ENCODE measurements around the gene ERICH4.
"Not testable (repeated sequence)": the region's sequence is repeated elsewhere in the genome, so short reads cannot be mapped to it uniquely, and the experiment has no call there.

Gene ERICH4, protein sequence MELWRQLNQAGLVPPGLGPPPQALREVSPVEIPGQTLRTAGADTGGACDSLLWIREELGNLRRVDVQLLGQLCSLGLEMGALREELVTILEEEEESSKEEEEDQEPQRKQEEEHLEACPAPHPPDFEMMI

DNA sequence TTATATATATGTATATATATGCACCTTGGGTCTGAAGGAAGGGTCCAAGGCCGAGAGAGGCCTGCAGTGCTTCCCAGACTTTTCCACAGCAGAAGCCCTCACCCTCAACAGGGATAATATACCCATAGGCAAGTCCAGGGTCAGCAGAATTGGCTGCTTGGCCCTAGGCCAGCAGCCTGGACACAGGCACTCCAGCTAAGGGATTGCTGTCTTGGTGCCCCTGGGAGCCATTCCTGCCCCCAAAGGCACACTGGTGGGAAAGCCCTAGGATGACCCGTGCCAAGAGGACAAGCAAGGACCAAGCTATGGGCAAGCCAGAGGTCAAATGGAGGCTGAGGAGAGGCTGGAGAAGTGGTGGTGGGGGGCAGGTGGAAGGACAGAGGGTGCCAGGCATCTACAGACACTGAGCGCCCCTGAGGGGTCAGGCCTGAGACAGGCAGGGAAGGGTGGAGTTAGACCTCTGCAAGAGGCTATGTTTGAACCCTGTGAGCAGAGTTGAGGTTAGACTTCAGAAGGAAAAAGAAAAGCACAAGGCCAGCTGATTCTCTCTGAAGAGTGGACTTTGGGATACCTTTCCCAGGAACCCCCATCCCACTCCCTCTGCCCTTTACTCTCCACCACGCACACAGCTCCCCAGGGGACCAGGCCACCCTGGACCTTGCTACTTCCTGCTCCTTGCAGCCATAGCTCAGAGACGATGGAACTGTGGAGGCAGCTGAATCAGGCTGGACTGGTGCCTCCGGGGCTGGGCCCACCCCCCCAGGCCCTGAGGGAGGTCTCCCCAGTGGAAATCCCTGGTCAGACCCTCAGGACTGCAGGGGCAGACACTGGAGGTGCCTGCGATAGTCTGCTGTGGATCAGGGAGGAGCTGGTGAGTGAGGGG is at the start of gene ERICH4:
Gene ERICH4 (plus strand): TSS at position 684 of the 883 bp plus-strand sequence. CDS start 14 bp downstream, at position 698.
- no peak for DNase-seq

DNA sequence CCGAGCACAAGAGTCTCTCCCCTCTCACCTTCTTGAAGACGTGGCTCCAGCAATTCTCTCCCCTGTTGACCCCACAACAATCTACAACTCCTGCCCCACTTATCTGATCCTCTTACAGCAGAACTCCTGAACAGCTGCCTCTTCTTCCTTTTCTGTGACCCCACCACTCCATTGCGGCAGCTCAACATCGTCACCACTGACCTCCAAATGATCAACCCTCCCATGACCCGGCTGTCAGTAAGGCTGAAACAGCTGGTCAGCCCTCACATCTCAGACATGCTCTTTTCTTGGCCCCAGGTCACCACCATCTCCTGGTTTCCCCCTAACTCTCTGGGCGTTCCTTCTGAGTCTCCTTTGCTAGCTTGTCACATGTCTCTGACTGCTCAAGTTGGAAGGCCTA is 47.6 kb upstream of the ERICH4 start:
- no peak for DNase-seq

DNA sequence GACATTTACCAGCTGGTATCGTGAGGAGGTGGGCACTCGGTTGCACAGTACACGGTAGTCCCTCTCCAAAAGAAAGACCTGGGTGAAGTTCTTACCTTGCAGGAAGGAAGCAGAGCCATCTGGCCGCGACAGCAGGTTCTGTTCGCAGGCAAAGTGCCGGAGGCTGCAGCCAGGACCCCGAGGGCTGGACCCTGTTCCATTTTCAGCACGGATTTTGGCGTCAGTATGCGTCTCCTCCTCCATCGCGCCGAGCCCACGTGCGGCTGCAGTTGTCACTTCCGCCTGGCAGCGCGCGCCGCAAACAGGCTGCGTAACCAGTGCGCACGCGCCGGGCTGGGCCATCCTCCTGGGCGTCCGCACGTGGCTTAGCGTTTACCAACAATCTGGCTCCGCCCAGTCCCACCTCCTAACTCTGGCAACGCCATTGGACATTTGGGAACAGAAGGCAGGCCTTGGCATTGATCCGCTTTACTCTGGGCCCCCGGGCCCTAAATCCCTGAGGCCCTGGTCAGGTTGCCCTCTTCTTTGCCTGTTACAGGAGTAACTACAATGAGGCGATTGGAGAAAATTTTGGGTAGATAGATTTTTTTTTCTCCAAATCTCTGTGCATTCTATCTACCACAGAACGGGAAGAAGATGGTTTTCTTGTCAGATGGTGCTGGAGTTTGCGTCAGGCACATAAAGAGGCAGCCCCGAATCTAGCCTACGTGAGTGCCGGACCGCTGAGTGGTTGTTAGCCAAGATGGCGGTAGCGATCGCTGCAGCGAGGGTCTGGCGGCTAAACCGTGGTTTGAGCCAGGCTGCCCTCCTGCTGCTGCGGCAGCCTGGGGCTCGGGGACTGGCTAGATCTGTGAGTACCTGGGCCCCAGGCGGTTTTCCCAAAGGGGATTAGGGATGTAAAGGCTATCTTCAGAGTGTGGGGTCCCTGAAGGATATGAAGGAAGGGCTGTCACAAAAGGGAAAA is 45.6 kb upstream of the ERICH4 start, which contains the start of the genes BCKDHA and EXOSC5:
Gene BCKDHA (plus strand): TSS at position 733 of the 964 bp plus-strand sequence. CDS start 10 bp downstream, at position 743.
Gene EXOSC5 (minus strand): TSS at position 274 of the 964 bp plus-strand sequence. CDS start 31 bp downstream, at position 243.
- peak; percentile 99 for DNase-seq

DNA sequence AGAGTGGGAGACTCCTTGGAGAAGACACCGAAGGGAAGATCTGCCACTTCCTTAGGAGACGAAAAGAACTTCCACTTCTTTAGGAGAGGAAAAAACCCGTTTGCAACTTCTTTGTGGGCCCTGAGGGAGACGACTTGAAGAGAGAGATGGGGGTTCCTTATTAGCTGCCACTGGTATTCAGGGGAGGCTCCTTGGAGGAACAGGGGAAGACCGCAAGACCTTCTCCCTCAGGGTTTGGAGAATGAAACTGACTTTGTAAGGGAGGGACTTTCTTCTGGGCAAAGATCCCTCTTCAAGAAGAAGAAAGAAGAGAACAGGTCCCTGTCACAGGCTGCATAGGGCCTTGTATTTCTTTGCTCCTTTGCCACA is 44.9 kb upstream of the ERICH4 start:
- DNase-seq = no peak

DNA sequence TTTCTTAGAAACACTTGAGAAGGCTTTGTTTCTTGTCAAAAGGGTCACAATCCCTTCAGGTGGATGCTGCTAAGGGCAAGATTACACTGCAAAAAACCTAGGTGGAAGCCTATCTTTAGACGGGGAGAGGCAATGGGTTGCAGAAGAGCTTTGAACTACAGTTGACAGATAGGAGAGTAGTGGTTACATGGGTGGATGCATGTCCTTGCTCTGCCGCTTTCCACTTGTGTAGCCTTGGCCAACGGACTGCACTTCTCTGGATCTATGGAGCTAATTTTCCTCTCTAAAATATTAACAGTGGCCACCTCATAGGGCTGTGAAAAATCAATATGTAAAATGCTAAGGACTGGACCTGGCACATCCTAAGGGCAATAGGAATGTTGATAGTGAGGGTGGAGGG is 44.4 kb upstream of the ERICH4 start:
- no peak for DNase-seq

DNA sequence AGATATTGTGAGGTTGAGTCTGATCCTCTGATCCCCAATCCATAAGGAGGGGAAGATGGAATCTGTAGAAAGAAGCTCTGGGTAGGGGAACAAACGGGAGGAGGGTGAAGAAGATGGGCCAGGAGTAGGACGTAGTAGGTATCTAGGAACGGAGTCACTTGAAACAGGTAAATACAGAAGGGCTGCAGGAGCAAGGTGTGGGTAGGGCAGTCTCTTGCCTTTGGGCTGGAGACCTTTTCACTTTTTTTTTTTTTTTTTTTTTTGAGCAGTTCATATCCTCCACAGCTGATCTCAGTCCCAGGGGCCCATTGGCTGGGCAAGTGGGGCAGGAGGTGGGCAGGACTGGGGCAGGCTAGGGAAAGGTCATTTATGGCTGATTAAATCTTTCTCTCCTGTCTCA is 43.9 kb upstream of the ERICH4 start:
- no peak for DNase-seq

DNA sequence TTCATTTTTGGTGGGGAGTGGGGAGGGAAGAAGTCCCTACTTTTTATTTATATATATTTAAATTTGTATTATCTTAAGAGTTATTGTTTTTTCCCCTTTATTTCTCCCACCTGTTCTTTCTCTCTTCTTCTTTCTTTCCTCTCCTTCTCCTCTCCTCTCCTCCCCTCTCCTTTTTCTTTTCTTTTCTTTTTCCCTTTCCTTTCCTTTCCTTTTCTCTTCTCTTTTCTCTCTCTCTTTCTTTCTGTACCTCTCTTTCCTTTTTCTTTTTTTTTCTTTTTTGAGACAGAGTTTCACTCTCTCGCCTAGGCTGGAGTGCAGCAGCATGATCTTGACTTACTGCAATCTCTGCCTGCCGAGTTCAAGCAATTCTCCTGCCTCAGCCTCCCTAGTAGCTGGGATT is 43.4 kb upstream of the ERICH4 start:
- no peak for DNase-seq

DNA sequence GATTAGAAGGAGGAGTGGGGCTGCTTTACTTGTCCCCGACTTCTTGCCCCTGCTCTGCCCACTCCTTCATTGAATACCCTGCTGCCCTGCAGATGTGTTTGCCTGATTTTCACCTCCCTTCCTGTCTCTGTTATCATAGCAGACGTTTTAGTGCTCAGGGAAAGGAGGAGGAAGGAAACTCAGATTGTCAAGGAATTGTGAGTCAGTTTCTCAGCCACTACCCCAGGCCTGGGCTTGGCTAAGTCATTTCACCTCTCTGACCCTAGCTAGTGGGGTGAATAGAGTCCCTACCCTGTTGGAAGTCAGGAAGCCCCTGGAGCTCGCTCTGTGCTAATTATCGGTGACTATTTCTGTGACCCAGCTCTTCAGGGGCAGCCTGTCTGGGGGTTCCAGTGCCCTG is 41.5 kb upstream of the ERICH4 start:
- DNase-seq = no peak

DNA sequence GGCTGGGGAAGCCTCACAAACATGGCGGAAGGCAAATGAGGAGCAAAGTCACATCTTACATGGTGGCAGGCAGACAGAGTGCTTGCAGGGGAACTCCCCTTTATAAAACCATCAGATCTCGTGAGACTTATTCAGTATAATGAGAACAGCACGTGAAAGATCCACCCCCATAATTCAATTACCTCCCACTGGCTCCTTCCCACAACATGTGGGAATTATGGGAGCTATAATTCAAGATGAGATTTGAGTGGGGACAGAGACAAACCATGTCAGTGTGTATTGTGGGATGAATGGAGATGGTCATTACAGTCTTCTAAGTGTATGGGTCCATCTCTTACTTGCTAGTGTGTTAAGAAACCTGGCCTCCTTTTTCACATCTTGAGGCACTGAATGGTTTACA is 40.9 kb upstream of the ERICH4 start:
- no peak for DNase-seq

DNA sequence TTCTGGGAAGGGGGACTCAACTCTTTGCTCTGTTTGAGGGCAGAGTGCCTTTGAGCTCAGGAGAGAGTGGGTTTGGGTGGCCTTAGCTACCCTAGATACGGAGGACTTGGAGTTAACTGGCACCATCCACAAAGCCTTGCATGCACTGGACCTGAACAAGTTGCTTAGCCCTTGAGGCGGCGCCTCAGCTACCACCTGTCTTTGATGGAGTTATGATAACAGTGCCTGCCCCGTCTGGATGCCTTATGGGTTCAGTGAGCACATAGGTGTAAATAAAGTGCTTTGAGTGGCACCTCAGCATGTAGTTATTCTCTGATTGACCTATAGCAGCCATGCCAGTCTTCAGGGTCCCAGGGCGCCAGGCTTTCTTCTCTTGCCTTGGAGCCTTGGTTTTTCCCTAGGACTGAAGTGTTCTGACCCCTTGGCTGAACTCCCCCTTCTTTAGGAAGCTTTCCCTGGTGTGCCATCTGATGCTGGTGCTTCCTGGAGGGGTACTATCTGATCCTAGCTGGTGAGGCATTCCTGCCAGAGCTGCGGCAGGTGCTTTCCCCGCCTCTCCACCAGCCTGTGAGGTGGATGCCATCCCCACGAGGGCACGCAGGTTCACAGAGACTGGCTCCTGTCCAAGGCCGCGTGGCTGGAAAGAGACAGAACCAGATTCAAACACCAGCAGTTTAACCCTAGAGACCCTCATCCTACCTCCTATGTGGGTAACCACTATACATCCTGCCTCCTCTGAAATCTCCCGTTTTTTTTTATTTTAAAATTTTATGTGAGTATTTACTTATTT is 39.6 kb upstream of the ERICH4 start:
- no peak for DNase-seq

DNA sequence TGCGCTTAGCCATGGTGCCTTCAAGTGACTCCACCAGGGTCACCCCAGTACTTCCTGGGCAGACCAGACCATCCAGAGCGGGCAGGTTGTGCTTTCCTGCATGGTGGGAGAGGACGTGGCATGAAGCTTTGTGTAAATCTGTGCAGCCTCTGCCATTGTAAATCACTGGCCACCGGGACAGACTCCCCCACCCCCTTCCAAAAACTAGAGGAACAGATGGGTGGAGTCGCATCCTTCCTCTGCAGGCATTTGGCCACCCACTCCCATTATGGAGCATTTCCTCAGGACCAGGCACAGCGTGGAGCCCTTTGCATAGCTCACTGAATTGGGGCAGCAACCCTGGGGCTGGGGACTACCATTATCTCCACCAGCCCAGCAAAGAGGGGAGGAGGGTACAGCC is 37.2 kb upstream of the ERICH4 start:
- no peak for DNase-seq

DNA sequence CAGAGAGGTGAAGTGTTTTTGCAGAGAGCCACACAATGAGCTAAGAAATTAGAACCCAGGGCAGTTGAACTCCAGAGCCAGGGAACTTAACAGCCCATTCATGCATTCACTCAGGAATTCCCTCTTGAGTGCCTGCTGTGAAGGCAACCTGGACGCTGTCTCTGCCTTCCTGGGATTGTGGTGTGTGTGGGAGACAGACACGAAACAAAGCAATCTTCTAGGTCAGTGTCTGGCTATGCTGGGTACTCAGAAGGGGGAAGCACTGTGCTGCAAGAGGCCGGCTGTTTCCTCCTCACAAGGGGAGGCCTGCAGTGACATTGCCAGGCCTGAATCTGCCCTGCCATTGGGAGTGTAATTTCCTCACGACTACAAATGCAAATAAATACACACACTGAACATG is 35.7 kb upstream of the ERICH4 start:
- DNase-seq = no peak

DNA sequence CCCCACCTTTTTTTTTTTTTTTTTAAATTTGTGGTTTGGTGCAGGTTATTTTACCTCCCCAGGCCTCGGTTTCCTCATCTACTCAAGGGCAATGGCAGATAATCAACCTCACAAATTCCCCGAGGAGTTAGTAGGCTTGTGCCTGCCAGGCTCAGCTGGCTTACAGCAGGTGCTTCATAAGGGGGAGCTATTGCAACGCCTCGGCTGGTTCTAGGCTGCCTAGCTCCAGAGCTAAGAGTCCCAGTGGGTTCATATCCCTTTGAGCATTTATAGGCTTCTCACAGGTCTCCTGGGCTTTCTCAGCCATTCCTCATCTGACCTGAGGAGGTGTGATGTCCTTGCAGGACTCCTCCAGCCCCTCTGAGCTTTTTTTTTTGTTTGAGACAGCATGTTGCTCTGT is 34.7 kb upstream of the ERICH4 start:
- DNase-seq = no peak

DNA sequence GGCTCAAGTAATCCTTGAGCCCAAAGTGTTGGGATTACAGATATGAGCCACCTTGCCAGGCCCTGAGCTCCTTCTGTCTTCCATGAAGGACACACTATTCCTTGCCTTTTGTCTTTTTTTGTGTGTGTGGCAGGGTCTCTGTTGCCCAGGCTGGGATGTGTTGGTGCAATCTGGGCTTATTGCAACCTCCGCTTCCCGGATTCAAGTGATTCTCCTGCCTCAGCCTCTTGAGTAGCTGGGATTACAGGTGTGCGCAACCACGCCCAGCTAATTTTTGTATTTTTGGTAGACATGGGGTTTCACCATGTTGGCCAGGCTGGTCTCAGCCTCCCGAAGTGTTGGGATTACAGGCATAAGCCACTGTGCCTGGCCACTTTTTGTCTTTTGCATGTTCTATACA is 34.1 kb upstream of the ERICH4 start:
- DNase-seq = not testable (repeated sequence)

DNA sequence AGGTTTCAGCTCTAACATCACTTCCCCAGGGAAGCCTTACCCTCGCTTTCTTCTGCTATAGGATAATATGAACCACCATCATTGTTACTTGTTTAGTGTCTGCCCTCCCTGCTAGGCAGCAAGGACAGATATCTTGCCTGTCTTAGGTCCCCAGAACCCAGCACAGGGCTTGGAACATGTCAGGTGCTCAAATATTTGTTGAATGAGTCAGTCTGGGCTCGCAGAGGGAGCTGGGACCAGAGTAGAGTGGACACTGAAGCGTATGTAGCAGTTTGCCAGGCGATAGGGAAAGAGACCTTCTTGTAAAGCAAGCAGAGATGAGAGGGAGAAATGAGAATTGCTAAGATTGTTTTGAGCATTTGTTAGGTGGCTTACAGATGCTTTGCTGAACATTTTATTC is 33.7 kb upstream of the ERICH4 start:
- DNase-seq = no peak

DNA sequence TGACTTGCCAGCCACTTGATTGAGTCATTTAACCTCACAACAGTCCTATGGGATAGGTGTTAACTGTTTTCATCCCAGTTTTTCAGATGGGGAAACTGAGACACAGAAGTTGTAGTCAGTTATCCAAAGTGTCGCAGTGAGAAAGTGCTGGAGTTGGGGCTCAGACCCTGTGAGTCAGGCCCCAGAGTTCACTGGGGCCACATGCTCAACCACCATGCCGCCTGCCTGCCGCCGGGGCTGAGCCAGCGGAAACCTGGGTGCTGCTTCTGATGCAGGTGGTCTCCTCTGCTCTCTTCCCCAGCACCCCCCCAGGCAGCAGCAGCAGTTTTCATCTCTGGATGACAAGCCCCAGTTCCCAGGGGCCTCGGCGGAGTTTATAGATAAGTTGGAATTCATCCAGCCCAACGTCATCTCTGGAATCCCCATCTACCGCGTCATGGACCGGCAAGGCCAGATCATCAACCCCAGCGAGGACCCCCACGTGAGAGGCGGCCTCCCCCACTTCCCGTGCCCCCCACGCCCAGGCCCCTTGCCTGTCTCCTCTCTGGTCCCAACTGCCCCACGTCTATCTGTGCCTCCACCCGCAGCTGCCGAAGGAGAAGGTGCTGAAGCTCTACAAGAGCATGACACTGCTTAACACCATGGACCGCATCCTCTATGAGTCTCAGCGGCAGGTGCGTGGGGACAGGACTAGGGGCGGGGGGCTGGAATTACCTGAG is 32.5 kb upstream of the ERICH4 start:
- DNase-seq = no peak

DNA sequence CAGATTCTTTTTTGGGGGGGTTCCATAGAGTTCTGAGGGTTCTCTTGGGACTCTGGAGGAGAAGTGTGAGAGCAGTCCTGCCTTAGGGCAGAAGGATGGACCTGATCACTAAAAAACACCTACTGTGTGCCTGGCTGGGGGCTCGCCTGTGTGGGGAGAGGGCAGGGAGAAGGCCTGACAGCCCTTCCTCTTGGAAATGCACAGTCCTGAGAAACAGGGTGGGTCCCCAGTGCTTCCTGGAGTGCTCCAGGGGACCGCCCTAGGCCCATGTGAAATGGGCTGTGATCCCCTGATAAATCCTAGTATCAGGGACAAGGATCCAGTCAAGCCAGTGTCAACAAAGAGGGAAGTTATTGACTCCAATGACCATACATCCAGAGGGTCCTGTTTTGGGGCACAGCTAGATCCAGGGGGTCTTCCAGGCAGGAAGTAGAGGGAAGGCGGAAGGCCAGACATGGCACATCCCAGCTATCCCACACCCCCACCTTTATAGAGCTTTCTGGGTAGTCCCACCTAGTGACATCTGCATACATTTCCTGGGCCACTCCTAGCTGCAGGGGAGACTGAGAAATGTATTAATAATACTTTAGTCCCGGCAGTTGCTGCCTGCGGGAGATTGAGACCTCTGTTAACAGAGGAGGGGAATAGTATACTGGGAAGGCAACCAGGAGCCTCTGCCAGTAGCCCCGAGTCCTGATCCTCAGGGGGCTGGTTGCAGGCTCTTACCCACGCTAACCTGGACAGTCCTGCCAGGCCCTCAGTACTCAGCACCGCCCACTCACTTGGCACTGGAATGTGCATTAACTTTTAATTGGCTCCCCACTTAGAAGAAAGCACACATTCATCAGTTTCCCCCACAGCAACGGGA is 31.6 kb upstream of the ERICH4 start:
- no peak for DNase-seq

DNA sequence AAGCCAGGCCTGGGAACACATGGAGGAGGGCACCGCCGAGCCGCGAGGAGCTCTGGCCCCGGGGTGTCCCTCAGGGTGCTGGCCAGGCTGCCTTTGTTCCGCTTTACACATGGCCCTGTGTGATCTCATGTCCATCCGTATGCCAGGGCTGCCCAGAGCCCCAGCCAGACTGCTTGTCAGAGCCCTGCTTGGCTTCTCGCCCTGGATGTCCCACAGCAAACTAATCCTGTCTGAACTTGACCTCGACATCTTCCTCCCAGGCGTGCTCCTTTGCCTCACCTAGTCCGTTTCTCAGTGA is 31.0 kb upstream of the ERICH4 start:
- DNase-seq = no peak

DNA sequence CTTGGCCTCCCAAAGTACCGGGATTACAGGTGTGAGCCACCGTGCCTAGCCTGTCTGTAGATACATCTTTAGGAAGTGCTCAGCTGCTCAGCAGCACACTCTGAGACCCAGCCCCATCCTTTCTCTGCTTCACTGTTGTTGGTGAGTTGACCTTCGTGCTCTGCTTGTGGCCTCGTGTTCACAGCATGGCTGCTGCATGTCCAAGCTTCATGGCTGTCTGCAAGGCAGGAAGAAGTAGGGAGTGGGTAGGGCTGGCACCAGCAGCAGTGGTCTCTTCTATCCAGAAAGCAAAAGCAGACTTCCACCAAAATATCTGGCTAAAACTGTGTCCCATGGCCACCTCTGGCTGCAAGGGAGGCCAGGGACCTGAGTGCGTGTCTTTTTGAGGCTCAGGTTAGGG is 30.0 kb upstream of the ERICH4 start:
- DNase-seq = no peak

DNA sequence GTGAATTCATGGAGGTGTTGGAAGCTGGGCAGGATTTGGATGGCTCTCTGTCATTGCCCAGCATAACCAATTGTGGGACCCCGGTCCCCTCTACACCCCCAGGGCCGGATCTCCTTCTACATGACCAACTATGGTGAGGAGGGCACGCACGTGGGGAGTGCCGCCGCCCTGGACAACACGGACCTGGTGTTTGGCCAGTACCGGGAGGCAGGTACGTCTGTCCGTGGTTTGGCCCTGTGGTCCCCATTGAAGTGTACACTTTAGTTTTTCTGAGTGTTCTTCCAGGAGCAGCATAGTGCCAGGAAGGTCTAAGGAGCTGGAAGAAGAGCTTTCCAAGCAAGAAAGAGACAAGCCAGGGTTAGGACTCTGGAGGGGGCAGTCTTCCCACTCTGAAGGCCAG is 29.0 kb upstream of the ERICH4 start:
- DNase-seq = no peak

DNA sequence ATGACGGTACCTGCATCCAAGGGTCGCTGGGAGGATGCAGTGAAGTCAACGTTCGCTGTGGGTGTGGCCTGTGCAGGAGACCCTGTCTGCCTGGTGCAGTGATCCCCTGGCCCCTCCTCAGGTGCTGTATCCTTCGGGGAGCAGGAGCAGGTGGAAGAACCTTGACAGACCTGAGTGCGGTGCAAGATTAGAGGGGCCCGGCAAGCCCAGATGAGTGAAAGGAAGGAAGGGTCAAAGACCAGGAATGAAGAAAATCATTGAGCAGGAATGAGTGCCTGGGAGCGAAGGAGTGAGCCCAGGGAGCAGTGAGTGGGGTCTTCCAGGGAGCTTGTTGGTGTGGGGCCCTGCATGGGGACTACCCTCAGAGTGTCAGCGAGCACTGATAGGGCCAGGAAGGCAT is 28.5 kb upstream of the ERICH4 start:
- no peak for DNase-seq
